ENCODE data around the gene NRIP1. TPM values are rescaled to one million over a fixed set of nuclear protein-coding genes. Genes with fewer than 3 reads are reported as not detected.

The NRIP1 gene
- total RNA-seq, 1 donor from 2014 or later = 45.9 TPM

DNA sequence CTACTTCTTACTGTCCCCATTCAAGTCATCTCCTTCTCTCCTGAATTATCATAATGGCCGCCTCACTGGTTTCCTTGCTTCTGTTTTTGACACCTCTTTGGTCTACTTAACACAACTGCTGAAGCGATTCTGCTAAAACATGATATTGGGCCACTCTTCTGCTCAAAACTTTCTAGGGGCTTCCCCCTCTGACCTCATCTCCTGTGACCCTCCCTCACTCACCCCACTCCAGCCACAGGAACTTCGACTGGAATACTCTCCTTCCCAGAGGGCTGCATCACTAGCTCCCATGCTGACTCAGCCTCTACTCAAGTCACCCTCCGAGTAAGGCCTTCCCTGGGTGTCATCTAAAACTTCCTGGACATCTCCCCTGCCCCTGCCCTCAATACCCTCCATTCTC is 35.7 kb downstream of the NRIP1 start:
- H3K9me3 ChIP-seq = no peaks in the 10 kb centered on the region
- no peaks in the 10 kb centered on the region for H3K36me3 ChIP-seq
- no peak for ATAC-seq
- H3K4me1 ChIP-seq = peaks cover 5% of the 10 kb centered on the region
- intact Hi-C loops (cut with DNase I) = no loop called here
- no peaks in the 10 kb centered on the region for H3K27me3 ChIP-seq
- no peak for DNase-seq
- no peak overlapping the region for H3K4me3 ChIP-seq
- TF ChIP-seq CTCF (IDR thresholded peaks at IDR 0.05) = no peak
- H3K27ac ChIP-seq = no peak overlapping the region

- no peaks in the 10 kb centered on the region for H3K27me3 ChIP-seq
- no peak for TF ChIP-seq CTCF (IDR thresholded peaks at IDR 0.05)
- H3K9me3 ChIP-seq = no peaks in the 10 kb centered on the region
- H3K27ac ChIP-seq = no peak overlapping the region
- intact Hi-C loops (cut with DNase I) = no loop called here
- DNase-seq (no peak), ATAC-seq (peak; percentile 62)
- H3K36me3 ChIP-seq = no peaks in the 10 kb centered on the region
- peaks cover 4% of the 10 kb centered on the region for H3K4me1 ChIP-seq
- no peak overlapping the region for H3K4me3 ChIP-seq
These were observed 36.6 kb downstream of the NRIP1 start for GRCh38 chr21:15028186-15028585.

DNA sequence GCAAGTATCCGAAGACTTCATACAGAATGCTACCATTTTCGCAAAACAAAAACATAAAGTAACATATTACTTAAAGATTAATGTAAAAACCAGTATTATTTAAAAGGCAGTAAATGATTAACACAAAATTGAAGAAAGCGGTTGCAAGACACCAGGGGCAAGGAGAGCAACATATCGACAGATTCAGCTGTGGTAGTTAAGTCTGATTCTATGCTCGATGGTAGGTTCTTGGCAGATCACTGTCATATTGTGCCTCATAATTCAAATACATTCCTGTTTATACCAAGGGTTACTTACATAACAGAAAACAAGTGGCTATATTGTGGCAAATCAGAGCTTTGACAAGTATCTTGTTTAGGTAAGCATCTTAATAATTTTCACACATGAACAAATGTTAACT is 37.7 kb downstream of the NRIP1 start:
- TF ChIP-seq CTCF (IDR thresholded peaks at IDR 0.05) = no peak
- H3K4me3 ChIP-seq = no peak overlapping the region
- no peaks in the 10 kb centered on the region for H3K36me3 ChIP-seq
- H3K9me3 ChIP-seq = no peaks in the 10 kb centered on the region
- peaks cover 4% of the 10 kb centered on the region for H3K4me1 ChIP-seq
- no peak overlapping the region for H3K27ac ChIP-seq
- DNase-seq = no peak
- intact Hi-C loops (cut with DNase I) = no loop called here
- no peaks in the 10 kb centered on the region for H3K27me3 ChIP-seq
- no peak for ATAC-seq

- Histone ChIP-seq H3K4me1 (peaks cover 4% of the 10 kb centered on the region), H3K27ac (no peak overlapping the region), H3K27me3 (no peaks in the 10 kb centered on the region), H3K4me3 (no peak overlapping the region), H3K9me3 (no peaks in the 10 kb centered on the region), H3K36me3 (no peaks in the 10 kb centered on the region)
- intact Hi-C loops (cut with DNase I) = no loop called here
- ATAC-seq (no peak), DNase-seq (no peak)
- TF ChIP-seq CTCF (IDR thresholded peaks at IDR 0.05) = no peak
These were observed 38.4 kb downstream of the NRIP1 start for GRCh38 chr21:15026370-15026769.

DNA sequence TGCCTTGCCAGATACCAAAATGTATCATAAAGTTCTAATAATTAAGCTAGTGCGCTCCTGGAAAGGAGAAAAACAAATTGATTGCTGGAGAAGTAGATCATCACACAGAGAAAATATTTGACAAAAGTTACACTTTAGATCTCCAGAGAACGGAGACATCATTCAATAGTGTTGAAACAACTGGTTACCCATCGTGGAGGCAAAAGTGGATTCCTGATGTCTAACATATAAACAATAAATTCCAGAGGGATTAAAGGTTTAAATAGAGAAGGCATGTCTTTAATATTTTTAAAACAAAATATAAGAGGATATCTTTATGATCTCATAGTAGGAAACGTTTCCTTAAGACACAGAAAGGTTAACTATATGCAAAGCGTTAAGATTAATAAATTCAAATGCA is 41.0 kb downstream of the NRIP1 start:
- DNase-seq (no peak), ATAC-seq (no peak)
- Histone ChIP-seq H3K27me3 (no peaks in the 10 kb centered on the region), H3K9me3 (no peaks in the 10 kb centered on the region), H3K36me3 (no peaks in the 10 kb centered on the region), H3K27ac (no peak overlapping the region), H3K4me3 (no peak overlapping the region), H3K4me1 (peaks cover 4% of the 10 kb centered on the region)
- no peak for TF ChIP-seq CTCF (IDR thresholded peaks at IDR 0.05)
- intact Hi-C loops (cut with DNase I) = no loop called here

- H3K27ac ChIP-seq = no peak overlapping the region
- DNase-seq (no peak), ATAC-seq (no peak)
- no peaks in the 10 kb centered on the region for H3K27me3 ChIP-seq
- H3K9me3 ChIP-seq = no peaks in the 10 kb centered on the region
- peaks cover 4% of the 10 kb centered on the region for H3K4me1 ChIP-seq
- no peak for TF ChIP-seq CTCF (IDR thresholded peaks at IDR 0.05)
- intact Hi-C loops (cut with DNase I) = no loop called here
- H3K36me3 ChIP-seq = no peaks in the 10 kb centered on the region
- H3K4me3 ChIP-seq = no peak overlapping the region
These were observed 42.1 kb downstream of the NRIP1 start for GRCh38 chr21:15022608-15023261.
